Trophoblast cell (in vitro differentiated cells and primary cell): Measurements from ENCODE around the gene CPT1B.

Experiments used
- DNase-seq, 2 donors: peaks; one replicate each; pipeline ENCODE4 v3.0.0-alpha.2; 2016
- H2AFZ ChIP-seq: 2 replicates; pipeline ENCODE4 v1.6.1; 2013; ENCODE audit warnings: low read length, moderate library complexity, mild to moderate bottlenecking; ENCODE audit not compliant: insufficient read depth, poor library complexity
- H2AK5ac ChIP-seq: 2 replicates; pipeline ENCODE4 v1.6.1; 2013; ENCODE audit warnings: mild to moderate bottlenecking, low read length
- H2BK120ac ChIP-seq: 2 replicates; pipeline ENCODE4 v1.6.1; 2013; ENCODE audit warnings: low read length, mild to moderate bottlenecking, moderate library complexity; ENCODE audit not compliant: insufficient read depth, poor library complexity
- H2BK12ac ChIP-seq: 2 replicates; pipeline ENCODE4 v1.6.1; 2013; ENCODE audit warnings: mild to moderate bottlenecking, low read length, moderate library complexity
- H2BK5ac ChIP-seq: 2 replicates; pipeline ENCODE4 v1.6.1; 2013; ENCODE audit warnings: low read length, low read depth, moderate library complexity, mild to moderate bottlenecking; ENCODE audit not compliant: poor library complexity
- H3K14ac ChIP-seq: 2 replicates; pipeline ENCODE4 v1.6.1; 2013; ENCODE audit warnings: mild to moderate bottlenecking, low read length
- H3K18ac ChIP-seq: 2 replicates; pipeline ENCODE4 v1.6.1; 2013; ENCODE audit warnings: mild to moderate bottlenecking, low read length
- H3K23ac ChIP-seq: 2 replicates; pipeline ENCODE4 v1.6.1; 2013; ENCODE audit warnings: low read length
- H3K27ac ChIP-seq: 2 replicates; pipeline ENCODE4 v1.5.1; 2013; ENCODE audit warnings: low read depth, mild to moderate bottlenecking, inconsistent platforms, low read length, moderate library complexity
- H3K27me3 ChIP-seq: 2 replicates; pipeline ENCODE4 v1.6.1; 2013; ENCODE audit warnings: inconsistent platforms, mild to moderate bottlenecking, low read length, moderate library complexity; ENCODE audit not compliant: insufficient read depth
- H3K36me3 ChIP-seq, 2 experiments: 1 replicate in 1 of 2; 2 replicates in 1 of 2; pipeline ENCODE4 v1.6.1; 2013; ENCODE audit warnings: low read length in 2 of 2, mild to moderate bottlenecking in 2 of 2, moderate library complexity in 1 of 2; ENCODE audit not compliant: insufficient read depth in 2 of 2, control insufficient read depth in 1 of 2
- H3K4ac ChIP-seq: 2 replicates; pipeline ENCODE4 v1.6.1; 2013; ENCODE audit warnings: low read depth, mild to moderate bottlenecking, low read length, moderate library complexity
- H3K4me1 ChIP-seq, 2 experiments: 1 replicate in 1 of 2; 2 replicates in 1 of 2; pipeline ENCODE4 v1.6.1; 2013; ENCODE audit warnings: low read length in 2 of 2, mild to moderate bottlenecking in 2 of 2, moderate library complexity in 1 of 2; ENCODE audit not compliant: insufficient read depth in 2 of 2, control insufficient read depth in 1 of 2
- H3K4me2 ChIP-seq: 2 replicates; pipeline ENCODE4 v1.6.1; 2013; ENCODE audit warnings: inconsistent platforms, mild to moderate bottlenecking, low read length, moderate library complexity
- H3K4me3 ChIP-seq: 2 replicates; pipeline ENCODE4 v1.5.1; 2013; ENCODE audit warnings: mild to moderate bottlenecking, low read depth, low read length, inconsistent platforms
- H3K79me1 ChIP-seq: one replicate; pipeline ENCODE4 v1.6.1; 2013; ENCODE audit warnings: low read length
- H3K79me2 ChIP-seq: 2 replicates; pipeline ENCODE4 v1.6.1; 2013; ENCODE audit warnings: low read length, mild to moderate bottlenecking; ENCODE audit not compliant: control insufficient read depth, insufficient read depth, poor library complexity
- H3K9ac ChIP-seq: 2 replicates; pipeline ENCODE4 v1.6.1; 2013; ENCODE audit warnings: mild to moderate bottlenecking, low read length
- H3K9me3 ChIP-seq: 2 replicates; pipeline ENCODE4 v1.6.1; 2013; ENCODE audit warnings: low read depth, mild to moderate bottlenecking, control low read depth, inconsistent platforms, low read length; ENCODE audit not compliant: insufficient read depth
- H4K12ac ChIP-seq: 2 replicates; pipeline ENCODE4 v1.6.1; 2013; ENCODE audit warnings: low read depth, mild to moderate bottlenecking, low read length, moderate library complexity
- H4K8ac ChIP-seq: 2 replicates; pipeline ENCODE4 v1.6.1; 2013; ENCODE audit warnings: low read depth, mild to moderate bottlenecking, low read length, moderate library complexity
- H4K91ac ChIP-seq: one replicate; pipeline ENCODE4 v1.6.1; 2013; ENCODE audit warnings: low read depth, mild to moderate bottlenecking, low read length, moderate library complexity
- WGBS: extraction: QIAGEN DNeasy Blood & Tissue Kit; methylation state at CpG from one replicate; pipeline ENCODE4 v1.1.7; 2013; ENCODE audit warnings: missing lambda C conversion rate; ENCODE audit not compliant: insufficient read length, insufficient coverage; ENCODE audit errors: extremely low coverage; 5-methylcytosine and 5-hydroxymethylcytosine counted together

CPT1B gene

GRCh38 chr22:50531962-50532674 lies 46.1 kb downstream of the CPT1B start:
- H3K23ac ChIP-seq: no peak overlapping the region
- peaks cover 25 to 45% of the 10 kb centered on the region in 2 experiments for H3K4me1 ChIP-seq
- peak overlapping the region; percentile 98 for H4K12ac ChIP-seq
- peak overlapping the region; percentile 59 for H2AFZ ChIP-seq
- peak in 1 of 2 donors; percentile 74 for DNase-seq
- peak overlapping the region; percentile 96 for H2BK120ac ChIP-seq
- H3K27me3 ChIP-seq: no peaks in the 10 kb centered on the region
- H3K4me3 ChIP-seq: peak overlapping the region; percentile 60
- H3K27ac ChIP-seq: peak overlapping the region; percentile 98
- peak overlapping the region; percentile 63 for H3K9ac ChIP-seq
- WGBS: no CpG with 5 or more reads among the region's 56 CpGs
- H3K9me3 ChIP-seq: no peaks in the 10 kb centered on the region
- H2BK12ac ChIP-seq: peak overlapping the region; percentile 87
- peak overlapping the region; percentile 84 for H3K4me2 ChIP-seq
- no peaks in the 10 kb centered on the region for H3K36me3 ChIP-seq
- H3K14ac ChIP-seq: peak overlapping the region; percentile 99
- H4K8ac ChIP-seq: peak overlapping the region; percentile 96
- peaks cover 17% of the 10 kb centered on the region for H3K79me2 ChIP-seq
- H3K79me1 ChIP-seq: peaks cover 40% of the 10 kb centered on the region
- H2AK5ac ChIP-seq: peak overlapping the region; percentile 99
- peak overlapping the region; percentile 98 for H4K91ac ChIP-seq
- H3K4ac ChIP-seq: peak overlapping the region; percentile 96
- H2BK5ac ChIP-seq: peak overlapping the region; percentile 87
- H3K18ac ChIP-seq: peak overlapping the region; percentile 99

GRCh38 chr22:50531546-50531961 lies 46.7 kb downstream of the CPT1B start:
- H3K79me1 ChIP-seq: peaks cover 42% of the 10 kb centered on the region
- no CpG with 5 or more reads among the region's 44 CpGs for WGBS

GRCh38 chr22:50530877-50531545 lies 47.2 kb downstream of the CPT1B start:
- Histone ChIP-seq H3K36me3 (no peaks in the 10 kb centered on the region), H2AK5ac (peak overlapping the region; percentile 99), H3K79me2 (peaks cover 23% of the 10 kb centered on the region), H3K4me2 (peak overlapping the region; percentile 84), H4K91ac (peak overlapping the region; percentile 98), H3K79me1 (peaks cover 48% of the 10 kb centered on the region), H2BK120ac (peak overlapping the region; percentile 96), H3K9me3 (no peaks in the 10 kb centered on the region), H2BK5ac (peak overlapping the region; percentile 87), H2BK12ac (peak overlapping the region; percentile 87), H3K4me3 (peak overlapping the region; percentile 60), H2AFZ (peak overlapping the region; percentile 59), H3K27me3 (no peaks in the 10 kb centered on the region), H3K4me1 (peaks cover 28 to 52% of the 10 kb centered on the region in 2 experiments), H4K8ac (peak overlapping the region; percentile 96), H4K12ac (peak overlapping the region; percentile 98), H3K23ac (no peak overlapping the region), H3K18ac (peak overlapping the region; percentile 99), H3K27ac (peak overlapping the region; percentile 98), H3K9ac (peak overlapping the region; percentile 14), H3K4ac (peak overlapping the region; percentile 96), H3K14ac (peak overlapping the region; percentile 99)
- WGBS: no CpG with 5 or more reads among the region's 53 CpGs
- peak; percentile 93 for DNase-seq

More at GRCh38 chr22:50531546-50531961, 46.7 kb downstream of the CPT1B start:
- peak overlapping the region; percentile 60 for H3K4me3 ChIP-seq
- no peaks in the 10 kb centered on the region for H3K27me3 ChIP-seq
- H2BK5ac ChIP-seq: peak overlapping the region; percentile 87
- peaks cover 19% of the 10 kb centered on the region for H3K79me2 ChIP-seq
- H4K8ac ChIP-seq: peak overlapping the region; percentile 96
- H3K23ac ChIP-seq: no peak overlapping the region
- H3K9ac ChIP-seq: peak overlapping the region; percentile 63
- peak overlapping the region; percentile 96 for H3K4ac ChIP-seq
- peak overlapping the region; percentile 59 for H2AFZ ChIP-seq
- peak overlapping the region; percentile 99 for H2AK5ac ChIP-seq
- peak overlapping the region; percentile 87 for H2BK12ac ChIP-seq
- H4K12ac ChIP-seq: peak overlapping the region; percentile 98
- H3K14ac ChIP-seq: peak overlapping the region; percentile 99
- peak overlapping the region; percentile 98 for H3K27ac ChIP-seq
- no peaks in the 10 kb centered on the region for H3K36me3 ChIP-seq
- peak overlapping the region; percentile 96 for H2BK120ac ChIP-seq
- H3K9me3 ChIP-seq: no peaks in the 10 kb centered on the region
- H3K4me2 ChIP-seq: peak overlapping the region; percentile 84
- peak overlapping the region; percentile 98 for H4K91ac ChIP-seq
- DNase-seq: peak; percentile 89 to 91
- peaks cover 28 to 51% of the 10 kb centered on the region in 2 experiments for H3K4me1 ChIP-seq
- peak overlapping the region; percentile 99 for H3K18ac ChIP-seq

- Histone ChIP-seq H3K18ac (peak overlapping the region; percentile 89), H3K27ac (peak overlapping the region; percentile 80)
- WGBS: no CpG with 5 or more reads among the region's 21 CpGs
These were observed 47.7 kb downstream of the CPT1B start for GRCh38 chr22:50530580-50530876.

More at GRCh38 chr22:50530580-50530876, 47.7 kb downstream of the CPT1B start:
- no peak for DNase-seq
- Histone ChIP-seq H3K4me1 (peaks cover 28 to 52% of the 10 kb centered on the region in 2 experiments), H2BK120ac (peak overlapping the region; percentile 70), H4K8ac (peak overlapping the region; percentile 92), H3K79me1 (peaks cover 52% of the 10 kb centered on the region), H4K91ac (peak overlapping the region; percentile 98), H3K23ac (no peak overlapping the region), H2AFZ (peak overlapping the region; percentile 67), H2BK12ac (peak overlapping the region; percentile 63), H3K9ac (peak overlapping the region; percentile 44), H3K14ac (peak overlapping the region; percentile 75), H3K36me3 (no peaks in the 10 kb centered on the region), H3K4ac (peak overlapping the region; percentile 60), H4K12ac (peak overlapping the region; percentile 57), H3K79me2 (peaks cover 23% of the 10 kb centered on the region), H3K27me3 (no peaks in the 10 kb centered on the region), H2AK5ac (peak overlapping the region; percentile 80), H3K9me3 (no peaks in the 10 kb centered on the region), H3K4me3 (peak overlapping the region; percentile 41), H2BK5ac (peak overlapping the region; percentile 65), H3K4me2 (peak overlapping the region; percentile 84)
